SKM-1 treated with dmso at 0.1 percent for 144 hours (cell line): ENCODE data around the gene GREM2.

ENCODE experiments used
- DNase-seq: peaks from one replicate; lab custom pipeline; 2025; ENCODE audit not compliant: unreplicated experiment; lab: John Stamatoyannopoulos, UW

Gene GREM2

GRCh38 chr1:240611619-240612480 lies at the start of gene GREM2:
Gene GREM2 (minus strand): TSS chr1:240612155. CDS start chr1:240493475, 118,680 bp downstream.
- no peak for DNase-seq

- DNase-seq, result no peak
Observed at GRCh38 chr1:240658312-240658960, 46.5 kb upstream of the GREM2 start.

- no peak for DNase-seq
Observed at GRCh38 chr1:240656531-240656930, 44.6 kb upstream of the GREM2 start.

- DNase-seq, result no peak
Observed at GRCh38 chr1:240652961-240653409, 41.0 kb upstream of the GREM2 start.

- no peak for DNase-seq
Observed at GRCh38 chr1:240652549-240652948, 40.6 kb upstream of the GREM2 start.

GRCh38 chr1:240650877-240651276 lies 38.9 kb upstream of the GREM2 start:
- no peak for DNase-seq

GRCh38 chr1:240649733-240650721 lies 38.1 kb upstream of the GREM2 start:
- DNase-seq, result no peak

GRCh38 chr1:240646571-240647240 lies 34.8 kb upstream of the GREM2 start:
- DNase-seq, result no peak

GRCh38 chr1:240644732-240645131 lies 32.8 kb upstream of the GREM2 start:
- DNase-seq, result no peak

GRCh38 chr1:240635466-240636256 lies 23.7 kb upstream of the GREM2 start:
- DNase-seq, result no peak

GRCh38 chr1:240630409-240630808 lies 18.5 kb upstream of the GREM2 start:
- DNase-seq, result no peak

- DNase-seq, result no peak
Observed at GRCh38 chr1:240621249-240621648, 9.3 kb upstream of the GREM2 start.

GRCh38 chr1:240619906-240620621 lies 8.1 kb upstream of the GREM2 start:
- no peak for DNase-seq

GRCh38 chr1:240619357-240619756 lies 7.4 kb upstream of the GREM2 start:
- DNase-seq, result no peak

- peak; percentile 19 for DNase-seq
Observed at GRCh38 chr1:240618946-240619345, 7.0 kb upstream of the GREM2 start.

- DNase-seq, result no peak
Observed at GRCh38 chr1:240616018-240616417, 4.1 kb upstream of the GREM2 start.

- no peak for DNase-seq
Observed at GRCh38 chr1:240613356-240614142, 1.6 kb upstream of the GREM2 start.

- no peak for DNase-seq
Observed at GRCh38 chr1:240612811-240613210, 856 bp upstream of the GREM2 start.
